HepG2 (cell line): Measurements from ENCODE around the gene ZNF684. TPM values are rescaled to one million over a fixed set of nuclear protein-coding genes. Genes with fewer than 3 reads are reported as not detected.

Experiments used
- CBX1 ChIP-seq: IDR thresholded peaks from one replicate; pipeline ENCODE4 v1.6.1; 2016; ENCODE audit warnings: antibody characterized with exemption, low read depth
- CCAR2 ChIP-seq: fragments of 200-400 bp; formaldehyde crosslinking; optimal IDR thresholded peaks from 2 replicates; pipeline ENCODE3; 2018; ENCODE audit warnings: low read depth, mild to moderate bottlenecking, low read length, moderate library complexity
- CENPBD1 ChIP-seq: sonication (generic); formaldehyde crosslinking; IDR thresholded peaks from 2 replicates; pipeline ENCODE4 v1.8.0; 2022; ENCODE audit warnings: missing genetic modification reagents, low read depth, mild to moderate bottlenecking, borderline replicate concordance
- FOSL1 ChIP-seq: sonication (generic); formaldehyde crosslinking; IDR thresholded peaks from 2 replicates; pipeline ENCODE4 v1.9.0; 2021; ENCODE audit warnings: missing genetic modification reagents, borderline replicate concordance
- KLF12 ChIP-seq: sonication (generic); formaldehyde crosslinking; IDR thresholded peaks from 2 replicates; pipeline ENCODE4 v1.4.0; 2020; ENCODE audit warnings: missing genetic modification reagents, borderline replicate concordance
- MAF1 ChIP-seq: sonication (generic); formaldehyde crosslinking; IDR thresholded peaks from 2 replicates; pipeline ENCODE4 v1.5.0; 2020; ENCODE audit warnings: missing genetic modification reagents, borderline replicate concordance
- MAX ChIP-seq: IDR thresholded peaks from 2 replicates; pipeline ENCODE4 v1.6.1; 2012; ENCODE audit warnings: inconsistent platforms
- NFE2 ChIP-seq: sonication (generic); formaldehyde crosslinking; IDR thresholded peaks from 2 replicates; pipeline ENCODE4 v1.4.0; 2020; ENCODE audit warnings: missing genetic modification reagents
- NFYC ChIP-seq: IDR thresholded peaks from 2 replicates; pipeline ENCODE4 v1.6.1; 2016; ENCODE audit warnings: missing genetic modification reagents, missing compliant biosample characterization
- PATZ1 ChIP-seq: sonication (generic); formaldehyde crosslinking; IDR thresholded peaks from 2 replicates; pipeline ENCODE4 v1.4.0; 2020; ENCODE audit warnings: missing genetic modification reagents
- RELA ChIP-seq: sonication (generic); formaldehyde crosslinking; IDR thresholded peaks from 2 replicates; pipeline ENCODE4 v1.4.0; 2020; ENCODE audit warnings: missing genetic modification reagents
- RNF2 ChIP-seq: fragments of 450-650 bp; conservative IDR thresholded peaks from 2 replicates; pipeline ENCODE4 v1.6.1; 2016; ENCODE audit warnings: low read depth
- SP4 ChIP-seq: sonication (generic); formaldehyde crosslinking; IDR thresholded peaks from 2 replicates; pipeline ENCODE4 v1.8.1; 2023; ENCODE audit warnings: mild to moderate bottlenecking, missing genetic modification reagents
- WIZ ChIP-seq: sonication (generic); formaldehyde crosslinking; IDR thresholded peaks from 2 replicates; pipeline ENCODE4 v1.5.1; 2020; ENCODE audit warnings: mild to moderate bottlenecking, missing genetic modification reagents
- ZBTB49 ChIP-seq: sonication (generic); formaldehyde crosslinking; IDR thresholded peaks from 2 replicates; pipeline ENCODE4 v1.4.0; 2020; ENCODE audit warnings: missing genetic modification reagents, borderline replicate concordance
- ZMYM4 ChIP-seq: sonication (generic); formaldehyde crosslinking; IDR thresholded peaks from 2 replicates; pipeline ENCODE4 v1.8.1; 2023; ENCODE audit warnings: mild to moderate bottlenecking, missing genetic modification reagents
- ZNF10 ChIP-seq: sonication (generic); formaldehyde crosslinking; IDR thresholded peaks from 2 replicates; pipeline ENCODE4 v1.4.0; 2020; ENCODE audit warnings: mild to moderate bottlenecking, low read depth, missing genetic modification reagents, borderline replicate concordance
- ZNF180 ChIP-seq: sonication (generic); formaldehyde crosslinking; IDR thresholded peaks from 2 replicates; pipeline ENCODE4 v1.4.0; 2020; ENCODE audit warnings: low read depth, missing genetic modification reagents, borderline replicate concordance
- ZNF232 ChIP-seq: sonication (generic); formaldehyde crosslinking; IDR thresholded peaks from 2 replicates; pipeline ENCODE4 v1.4.0; 2020; ENCODE audit warnings: missing genetic modification reagents, borderline replicate concordance
- ZNF367 ChIP-seq: sonication (generic); formaldehyde crosslinking; IDR thresholded peaks from 2 replicates; pipeline ENCODE4 v1.4.0; 2020; ENCODE audit warnings: missing genetic modification reagents, borderline replicate concordance
- ZNF383 ChIP-seq: sonication (generic); formaldehyde crosslinking; IDR thresholded peaks from 2 replicates; pipeline ENCODE4 v1.4.0; 2020; ENCODE audit warnings: missing genetic modification reagents, mild to moderate bottlenecking, borderline replicate concordance
- ZNF546 ChIP-seq: sonication (generic); formaldehyde crosslinking; conservative IDR thresholded peaks from 2 replicates; pipeline ENCODE4 v1.8.1; 2023; ENCODE audit warnings: mild to moderate bottlenecking, missing genetic modification reagents
- ZNF615 ChIP-seq: sonication (generic); formaldehyde crosslinking; IDR thresholded peaks from 2 replicates; pipeline ENCODE4 v1.5.0; 2020; ENCODE audit warnings: mild to moderate bottlenecking, missing genetic modification reagents, borderline replicate concordance
- ZNF747 ChIP-seq: sonication (generic); formaldehyde crosslinking; IDR thresholded peaks from 2 replicates; pipeline ENCODE4 v1.8.1; 2023; ENCODE audit warnings: missing genetic modification reagents, mild to moderate bottlenecking, borderline replicate concordance
- ZNF761 ChIP-seq: sonication (generic); formaldehyde crosslinking; conservative IDR thresholded peaks from 2 replicates; pipeline ENCODE4 v1.4.0; 2020; ENCODE audit warnings: mild to moderate bottlenecking, missing genetic modification reagents
- ZNF784 ChIP-seq: sonication (generic); formaldehyde crosslinking; IDR thresholded peaks from 2 replicates; pipeline ENCODE4 v1.5.1; 2020; ENCODE audit warnings: missing genetic modification reagents, mild to moderate bottlenecking, borderline replicate concordance
- polyA plus RNA-seq, 8 experiments: library from polyadenylated mRNA; depleted of rRNA in 3 of 8; stranded (reverse) in 7 of 8; unstranded in 1 of 8; fragments of >200 nt; fragmentation: Illumina TruSeq in 4 of 8; extraction: Trizol in 4 of 8; gene quantifications; 2 replicates each; pipeline versions ENCODE4 v1.2.1 to v1.2.3, GENCODE V29; 2011 to 2016; ENCODE audit warnings: low read depth in 4 of 8, missing spikeins in 1 of 8, mixed read lengths in 1 of 8; ENCODE audit not compliant: insufficient read depth in 1 of 8
- total RNA-seq, 5 experiments: library from RNA; depleted of rRNA; stranded (reverse); fragments of >200 nt; fragmentation: Illumina TruSeq; extraction: Trizol; gene quantifications; 2 replicates each; pipeline ENCODE4 v1.2.3, GENCODE V29; 2016; ENCODE audit warnings: low read depth in 1 of 5

The ZNF684 gene
- total and polyA plus RNA-seq, 2 of the 13 experiments (the other 11 are each of a cell fraction or from before 2014, with no cell fraction given): 6.5 to 15.2 TPM

GRCh38 chr1:40531381-40532061, at the start of gene ZNF684 (continued):
- peak; percentile 68 for TF ChIP-seq MAX
- TF ChIP-seq PATZ1: no peak
- no peak for TF ChIP-seq ZNF180 (CRISPR knock-in tag)
- no peak for TF ChIP-seq ZNF383 (CRISPR knock-in tag)
- TF ChIP-seq ZNF615 (CRISPR knock-in tag): no peak
- TF ChIP-seq NFYC (CRISPR knock-in tag): no peak
- TF ChIP-seq SP4 (CRISPR knock-in tag): peak; percentile 51; the same call in 1 of the 2 replicates
- TF ChIP-seq FOSL1 (CRISPR knock-in tag): no peak
- no peak for TF ChIP-seq ZNF761 (CRISPR knock-in tag)
- TF ChIP-seq ZNF10 (CRISPR knock-in tag): no peak
- no peak for TF ChIP-seq ZBTB49 (CRISPR knock-in tag)
- TF ChIP-seq CENPBD1 (CRISPR knock-in tag): no peak
- peak; percentile 79; the same call in 1 of the 2 replicates for TF ChIP-seq ZNF747 (CRISPR knock-in tag)
- no peak; the same call in none of the 2 replicates for TF ChIP-seq KLF12 (CRISPR knock-in tag)
- no peak for TF ChIP-seq NFE2
- peak; percentile 22 for TF ChIP-seq CCAR2
- no peak for TF ChIP-seq ZNF784 (CRISPR knock-in tag)
- TF ChIP-seq MAF1: no peak
- no peak for TF ChIP-seq CBX1
- TF ChIP-seq RNF2: no peak
- TF ChIP-seq ZNF232 (CRISPR knock-in tag): no peak
- TF ChIP-seq ZNF367 (CRISPR knock-in tag): no peak
- no peak for TF ChIP-seq RELA
- TF ChIP-seq WIZ (CRISPR knock-in tag): no peak
- TF ChIP-seq ZNF546 (CRISPR knock-in tag): no peak
- peak; percentile 74 for TF ChIP-seq ZMYM4 (CRISPR knock-in tag)
